Rectal smooth muscle tissue (tissue), 1 donor: ENCODE data around the gene DNAAF5.
"Not testable (repeated sequence)": the region's sequence is repeated elsewhere in the genome, so short reads cannot be mapped to it uniquely, and the experiment has no call there.

Source experiments
- H3K27ac ChIP-seq: one replicate; pipeline ENCODE4 v1.7.0; 2013; ENCODE audit warnings: low read depth, low read length, inconsistent platforms
- H3K27me3 ChIP-seq: one replicate; pipeline ENCODE4 v1.7.0; 2013; ENCODE audit warnings: low read length; ENCODE audit not compliant: control insufficient read depth, insufficient read depth
- H3K36me3 ChIP-seq: one replicate; pipeline ENCODE4 v1.7.0; 2013; ENCODE audit warnings: low read length; ENCODE audit not compliant: control insufficient read depth, insufficient read depth
- H3K4me1 ChIP-seq: one replicate; pipeline ENCODE4 v1.7.0; 2013; ENCODE audit warnings: low read length; ENCODE audit not compliant: control insufficient read depth, insufficient read depth
- H3K4me3 ChIP-seq: one replicate; pipeline ENCODE4 v1.7.0; 2013; ENCODE audit warnings: low read length
- H3K9ac ChIP-seq: one replicate; pipeline ENCODE4 v1.7.0; 2013; ENCODE audit warnings: low read length

The DNAAF5 gene

DNA sequence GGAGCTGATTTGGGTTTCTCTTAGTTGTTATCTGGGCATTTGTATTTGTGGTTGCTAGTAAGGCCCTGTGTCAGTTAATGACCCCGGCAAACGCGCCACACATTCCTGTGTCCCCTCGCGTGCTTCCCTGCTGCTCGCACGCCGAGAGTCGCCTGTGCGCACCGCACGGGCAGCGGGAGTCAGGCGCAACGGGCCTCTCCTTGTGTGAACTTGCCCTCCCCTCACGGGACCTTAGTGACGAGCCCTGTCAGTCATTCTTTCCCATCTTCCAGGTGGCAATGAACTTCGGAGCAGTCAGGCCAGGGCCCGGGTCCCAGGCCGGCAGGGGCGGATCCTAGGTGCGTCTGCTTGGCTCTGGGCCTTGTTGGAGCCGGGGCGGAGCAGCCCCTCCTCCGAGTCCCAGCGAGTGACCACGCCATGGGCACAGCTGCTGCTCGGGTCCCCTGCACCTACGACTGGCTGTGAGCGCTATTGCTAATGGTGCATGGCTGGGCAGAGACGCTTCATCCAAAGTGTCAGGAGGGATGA lies 13.0 kb downstream of the DNAAF5 start:
- no peaks in the 10 kb centered on the region for H3K4me1 ChIP-seq
- H3K4me3 ChIP-seq, result no peak overlapping the region
- H3K27ac ChIP-seq, result no peak overlapping the region
- peaks cover 9% of the 10 kb centered on the region for H3K36me3 ChIP-seq
- no peaks in the 10 kb centered on the region for H3K27me3 ChIP-seq
- no peak overlapping the region for H3K9ac ChIP-seq

DNA sequence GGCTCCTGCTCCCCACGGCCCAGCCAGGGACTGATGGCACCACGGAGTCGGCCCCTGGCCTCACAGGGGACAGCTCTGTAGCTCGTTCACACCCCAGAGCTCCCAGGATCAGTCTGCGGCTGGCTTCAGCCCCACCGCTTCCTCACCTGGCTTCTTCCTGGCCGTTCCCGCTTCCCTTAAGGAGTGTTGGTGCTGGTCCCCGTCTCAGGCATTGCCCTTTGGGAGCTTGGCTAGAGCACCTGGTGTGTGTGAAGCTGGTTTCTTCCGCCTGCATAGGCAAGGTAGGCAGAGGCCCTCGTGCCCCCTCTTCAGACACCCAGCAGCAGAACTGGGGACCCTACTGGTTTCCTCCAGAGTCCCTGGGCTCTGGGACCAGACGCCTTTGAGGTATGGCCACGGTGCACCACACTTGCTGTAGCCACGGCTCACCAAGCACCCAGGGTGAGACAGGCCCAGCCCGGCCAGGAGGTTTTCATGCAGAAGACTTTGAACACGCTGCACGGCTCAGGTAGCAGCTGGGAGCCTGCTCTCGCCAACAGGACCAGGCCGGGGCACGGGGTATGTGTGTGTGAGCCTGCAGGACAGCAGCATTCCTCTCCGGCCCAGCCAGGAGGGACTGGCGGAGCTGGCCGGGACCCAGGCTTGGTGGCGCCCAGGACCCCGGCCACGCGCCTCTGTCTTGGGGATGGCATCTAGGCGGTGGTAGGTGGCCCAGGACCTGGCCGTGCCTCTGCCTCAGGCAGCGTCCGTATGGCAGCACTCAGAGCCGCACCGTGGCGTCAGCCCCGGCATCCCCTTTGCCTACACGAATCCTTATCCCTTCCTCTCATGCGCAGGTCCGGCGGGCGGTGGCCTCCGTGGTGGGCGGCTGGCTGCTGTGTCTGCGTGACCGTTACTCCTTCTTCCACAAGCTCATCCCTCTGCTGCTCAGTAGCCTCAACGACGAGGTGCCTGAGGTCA lies 13.8 kb downstream of the DNAAF5 start:
- no peak overlapping the region for H3K4me3 ChIP-seq
- H3K4me1 ChIP-seq, result no peaks in the 10 kb centered on the region
- H3K27ac ChIP-seq, result no peak overlapping the region
- peaks cover 13% of the 10 kb centered on the region for H3K36me3 ChIP-seq
- H3K9ac ChIP-seq, result no peak overlapping the region
- H3K27me3 ChIP-seq, result no peaks in the 10 kb centered on the region

DNA sequence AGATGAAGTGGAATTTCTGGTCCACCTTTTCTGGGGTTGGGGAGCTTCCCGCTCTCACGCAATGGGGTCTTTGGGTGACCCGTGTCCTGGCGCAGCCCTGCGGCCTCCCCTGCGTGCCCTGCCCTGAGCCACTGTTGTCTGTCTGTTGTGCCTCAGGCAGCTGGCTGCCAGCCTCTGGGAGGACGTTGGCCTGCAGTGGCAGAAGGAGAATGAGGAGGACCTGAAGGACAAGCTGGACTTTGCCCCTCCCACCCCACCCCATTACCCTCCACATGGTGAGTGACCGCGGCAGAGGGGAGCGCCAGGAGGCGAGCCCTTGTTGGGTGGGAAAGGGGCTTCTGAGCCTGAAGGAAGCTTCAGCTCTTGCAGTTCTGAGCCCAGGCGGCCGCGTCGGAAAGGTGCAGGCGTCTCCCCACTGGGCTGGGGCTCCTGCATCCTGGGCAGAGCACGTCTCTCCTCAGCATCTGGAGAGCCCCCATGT lies 14.7 kb downstream of the DNAAF5 start:
- no peaks in the 10 kb centered on the region for H3K27me3 ChIP-seq
- H3K9ac ChIP-seq, result no peak overlapping the region
- H3K4me3 ChIP-seq, result no peak overlapping the region
- H3K4me1 ChIP-seq, result no peaks in the 10 kb centered on the region
- no peak overlapping the region for H3K27ac ChIP-seq
- H3K36me3 ChIP-seq, result peaks cover 15% of the 10 kb centered on the region

DNA sequence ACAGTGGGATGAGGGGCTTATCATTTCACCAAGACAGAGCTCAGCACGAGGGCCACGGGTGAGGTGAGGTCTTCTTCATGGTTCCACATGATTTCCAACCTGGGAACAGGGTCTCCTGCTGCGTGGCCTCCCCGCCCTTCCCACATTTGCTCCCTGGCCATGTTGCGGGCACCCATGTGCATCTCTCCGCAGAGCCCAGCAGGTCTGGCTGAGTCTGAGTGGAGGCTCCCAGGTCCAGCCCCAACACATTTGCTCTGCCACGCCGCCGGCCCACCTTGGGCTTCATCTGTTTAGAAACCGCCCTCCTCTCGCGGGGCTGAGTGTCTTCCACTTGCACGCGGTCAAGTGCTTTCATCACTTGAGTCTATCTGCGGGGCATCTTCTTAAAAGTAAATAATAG lies 15.4 kb downstream of the DNAAF5 start:
- Histone ChIP-seq H3K27ac (no peak overlapping the region), H3K27me3 (no peaks in the 10 kb centered on the region), H3K4me1 (no peaks in the 10 kb centered on the region), H3K9ac (no peak overlapping the region), H3K4me3 (no peak overlapping the region), H3K36me3 (peaks cover 15% of the 10 kb centered on the region)

DNA sequence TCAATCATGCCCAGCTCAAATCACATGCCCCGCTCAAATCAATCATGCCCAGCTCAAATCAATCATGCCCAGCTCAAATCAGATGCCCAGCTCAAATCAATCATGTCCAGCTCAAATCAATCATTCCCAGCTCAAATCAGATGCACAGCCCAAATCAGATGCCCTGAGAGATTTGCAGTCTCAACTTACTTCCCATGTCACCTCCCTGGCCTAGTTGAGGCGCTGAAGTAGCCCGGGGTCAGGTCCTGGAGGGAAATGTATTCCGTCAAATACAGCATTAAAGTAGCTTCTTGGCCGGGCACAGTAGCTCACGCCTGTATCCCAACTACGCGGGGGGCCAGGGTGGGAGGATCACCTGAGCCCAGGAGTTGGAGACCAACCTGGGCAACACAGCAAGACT lies 16.3 kb downstream of the DNAAF5 start:
- Histone ChIP-seq H3K27me3 (no peaks in the 10 kb centered on the region), H3K9ac (no peak overlapping the region), H3K4me3 (no peak overlapping the region), H3K27ac (no peak overlapping the region), H3K36me3 (peaks cover 15% of the 10 kb centered on the region), H3K4me1 (no peaks in the 10 kb centered on the region)

DNA sequence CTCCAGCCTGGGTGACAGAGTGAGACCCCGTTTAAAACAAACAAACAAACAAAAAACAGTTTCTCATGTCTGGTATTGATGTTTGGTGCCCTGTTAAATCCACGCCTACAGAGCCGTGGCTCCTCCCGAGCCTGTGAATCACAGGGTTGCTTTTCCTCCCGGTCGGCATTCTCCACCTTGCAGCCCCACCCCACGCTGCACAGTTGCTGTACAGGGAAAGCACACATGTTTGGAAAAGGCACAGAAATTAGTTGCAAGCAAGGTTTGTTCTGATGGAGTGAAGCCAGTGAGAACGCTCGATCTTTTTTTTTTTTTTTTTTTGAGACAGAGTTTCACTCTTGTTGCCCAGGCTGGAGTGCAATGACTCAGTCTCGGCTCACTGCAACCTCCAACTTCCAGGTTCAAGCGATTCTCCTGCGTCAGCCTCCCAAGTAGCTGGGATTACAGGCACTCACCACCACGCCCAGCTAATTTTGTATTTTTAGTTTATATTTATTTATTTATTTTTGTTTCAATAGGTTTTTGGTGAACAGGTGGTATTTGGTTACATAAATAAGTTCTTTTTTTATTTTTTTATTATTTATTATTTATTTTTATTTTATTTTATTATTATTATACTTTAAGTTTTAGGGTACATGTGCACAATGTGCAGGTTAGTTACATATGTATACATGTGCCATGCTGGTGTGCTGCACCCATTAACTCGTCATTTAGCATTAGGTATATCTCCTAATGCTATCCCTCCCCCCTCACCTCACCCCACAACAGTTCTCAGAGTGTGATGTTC lies 17.0 kb downstream of the DNAAF5 start:
- H3K27ac ChIP-seq, H3K27me3 ChIP-seq, H3K9ac ChIP-seq, H3K4me1 ChIP-seq, H3K4me3 ChIP-seq: not testable (repeated sequence)
- H3K36me3 ChIP-seq, result peaks cover 15% of the 10 kb centered on the region

DNA sequence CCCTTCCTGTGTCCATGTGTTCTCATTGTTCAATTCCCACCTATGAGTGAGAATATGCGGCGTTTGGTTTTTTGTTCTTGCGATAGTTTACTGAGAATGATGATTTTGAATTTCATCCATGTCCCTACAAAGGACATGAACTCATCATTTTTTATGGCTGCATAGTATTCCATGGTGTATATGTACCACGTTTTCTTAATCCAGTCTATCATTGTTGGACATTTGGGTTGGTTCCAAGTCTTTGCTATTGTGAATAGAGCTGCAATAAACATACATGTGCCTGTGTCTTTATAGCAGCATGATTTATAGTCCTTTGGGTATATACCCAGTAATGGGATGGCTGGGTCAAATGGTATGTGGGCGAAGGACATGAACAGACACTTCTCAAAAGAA lies 17.6 kb downstream of the DNAAF5 start:
- not testable (repeated sequence) for H3K4me3 ChIP-seq, H3K27ac ChIP-seq, H3K4me1 ChIP-seq, H3K27me3 ChIP-seq, H3K9ac ChIP-seq
- peaks cover 15% of the 10 kb centered on the region for H3K36me3 ChIP-seq

DNA sequence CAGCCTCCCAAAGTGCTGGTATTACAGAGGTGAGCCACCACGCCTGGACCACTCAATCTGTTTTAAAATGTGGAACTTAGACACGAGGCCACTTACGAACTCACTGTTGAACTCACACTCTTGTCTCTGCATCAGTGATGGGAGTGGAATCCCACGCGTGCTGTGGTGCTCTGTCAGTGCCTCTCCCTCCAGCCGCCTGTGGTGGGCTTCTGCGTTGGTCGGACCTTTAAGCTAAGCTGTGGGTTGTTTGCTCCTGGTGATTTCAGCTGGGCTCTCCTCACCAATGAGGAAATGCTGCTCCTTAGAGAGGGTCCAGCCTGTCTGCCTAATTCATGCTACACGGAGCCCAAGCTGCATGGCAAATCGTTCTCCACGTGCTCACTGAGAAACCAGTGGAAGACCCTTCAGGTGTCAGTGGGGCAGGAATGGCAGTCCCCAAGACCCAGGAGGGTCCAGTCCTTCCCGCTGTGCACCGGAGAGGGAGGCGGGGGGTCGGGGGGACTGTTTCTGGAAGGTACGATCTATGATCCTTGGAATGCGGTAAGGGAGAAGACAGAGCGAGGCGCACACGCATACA lies 18.4 kb downstream of the DNAAF5 start:
- Histone ChIP-seq H3K4me1 (no peaks in the 10 kb centered on the region), H3K36me3 (peaks cover 12% of the 10 kb centered on the region), H3K9ac (no peak overlapping the region), H3K4me3 (no peak overlapping the region), H3K27me3 (no peaks in the 10 kb centered on the region), H3K27ac (no peak overlapping the region)

DNA sequence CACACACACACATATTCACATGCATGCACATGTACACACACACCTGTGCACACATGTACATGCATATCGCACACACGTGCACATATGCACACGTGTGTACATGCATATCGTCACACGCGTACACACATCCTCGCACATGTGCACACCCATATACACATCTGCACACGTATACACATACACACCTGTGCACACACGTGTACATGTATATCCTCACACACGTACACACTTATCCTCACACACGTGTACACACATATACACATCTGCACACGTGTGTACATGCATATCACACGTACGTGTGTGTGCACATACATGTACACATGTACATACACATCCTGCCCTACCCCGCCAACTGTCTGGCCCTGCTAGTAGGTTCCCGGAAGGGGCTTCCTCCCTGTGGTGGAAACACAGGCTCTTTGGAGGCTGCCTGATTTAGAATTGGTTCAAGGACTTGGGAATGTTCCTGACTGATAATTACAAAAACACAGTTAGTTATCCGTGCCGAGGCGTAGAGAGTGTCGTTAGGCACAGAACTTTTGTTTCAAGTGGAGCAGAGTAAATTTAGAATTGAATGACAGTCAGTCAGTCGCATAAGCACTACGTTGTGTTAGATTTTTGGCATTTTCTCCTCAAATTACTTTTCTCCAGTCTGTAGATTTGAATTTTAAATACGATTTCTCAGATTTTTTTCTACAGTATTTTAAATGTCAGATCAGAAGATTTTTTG lies 19.1 kb downstream of the DNAAF5 start:
- Histone ChIP-seq H3K4me3 (no peak overlapping the region), H3K27me3 (no peaks in the 10 kb centered on the region), H3K9ac (no peak overlapping the region), H3K4me1 (no peaks in the 10 kb centered on the region), H3K27ac (no peak overlapping the region), H3K36me3 (peaks cover 6% of the 10 kb centered on the region)

DNA sequence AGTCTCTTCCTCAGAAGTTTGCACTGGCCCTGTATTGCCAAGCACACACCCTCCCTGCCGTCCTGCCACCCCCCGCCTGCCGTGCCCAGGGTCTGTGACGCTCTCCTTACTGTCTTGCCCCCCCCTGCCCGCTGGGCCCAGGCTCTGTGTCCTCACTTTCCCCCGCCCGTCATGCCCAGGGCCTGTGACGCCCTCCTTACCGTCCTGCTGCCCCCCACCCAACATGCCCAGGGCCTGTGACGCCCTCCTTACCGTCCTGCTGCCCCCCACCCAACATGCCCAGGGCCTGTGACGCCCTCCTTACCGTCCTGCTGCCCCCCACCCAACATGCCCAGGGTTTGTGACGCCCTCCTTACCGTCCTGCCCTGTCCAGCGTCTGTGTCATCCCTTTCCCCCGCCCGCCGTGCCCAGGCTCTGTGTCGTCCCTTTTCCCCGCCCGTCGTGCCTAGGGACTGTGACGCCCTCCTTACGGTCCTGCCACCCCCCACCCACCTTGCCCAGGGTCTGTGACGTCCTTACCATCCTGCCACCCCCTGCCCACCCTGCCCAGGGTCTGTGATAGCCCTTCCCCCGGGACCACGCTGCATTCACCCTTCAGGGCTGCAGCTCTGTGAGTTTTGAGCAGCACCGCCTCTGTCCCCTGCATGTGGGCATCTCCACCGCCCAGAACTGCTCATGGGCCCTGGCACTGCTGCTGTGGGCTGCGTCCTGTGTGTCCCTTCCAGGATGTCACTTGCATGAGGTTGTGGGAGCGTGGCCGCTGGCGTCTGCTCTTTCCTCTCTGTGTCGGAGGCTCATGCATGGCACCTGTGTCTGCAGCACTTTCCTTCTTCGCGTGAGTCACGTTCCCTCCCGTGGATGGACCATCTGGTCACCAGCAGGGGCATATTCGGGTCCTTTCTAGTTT lies 19.9 kb downstream of the DNAAF5 start:
- no peak overlapping the region for H3K27ac ChIP-seq
- H3K4me3 ChIP-seq, result no peak overlapping the region

DNA sequence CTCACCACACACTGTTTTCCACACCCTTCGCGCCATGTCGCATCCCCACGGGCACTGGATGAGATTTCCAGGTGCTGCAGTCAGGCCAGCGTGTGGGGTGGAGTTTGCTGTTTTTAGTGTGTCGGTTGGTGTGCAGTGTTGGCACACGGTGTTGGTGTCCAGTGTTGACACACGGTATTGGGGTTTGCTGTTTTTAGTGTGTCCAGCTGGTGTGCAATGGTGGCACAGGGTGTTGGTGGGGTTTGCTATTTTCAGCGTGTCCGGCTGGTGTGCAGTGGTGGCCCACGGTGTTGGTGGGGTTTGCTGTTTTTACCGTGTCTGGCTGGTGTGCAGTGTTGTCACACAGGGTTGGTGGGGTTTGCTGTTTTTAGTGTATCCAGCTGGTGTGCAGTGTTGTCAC lies 20.7 kb downstream of the DNAAF5 start:
- no peak overlapping the region for H3K4me3 ChIP-seq
- no peaks in the 10 kb centered on the region for H3K27me3 ChIP-seq
- H3K9ac ChIP-seq, result no peak overlapping the region
- no peaks in the 10 kb centered on the region for H3K4me1 ChIP-seq
- H3K36me3 ChIP-seq, result peaks cover 6% of the 10 kb centered on the region
- no peak overlapping the region for H3K27ac ChIP-seq

More for the DNA sequence above, 19.9 kb downstream of the DNAAF5 start:
- H3K36me3 ChIP-seq, result peaks cover 6% of the 10 kb centered on the region
- H3K4me1 ChIP-seq, result no peaks in the 10 kb centered on the region
- no peaks in the 10 kb centered on the region for H3K27me3 ChIP-seq
- H3K9ac ChIP-seq, result no peak overlapping the region
